GM13977 (cell line): ENCODE data around the gene TMEM132D.

Source experiments
- DNase-seq: peaks from one replicate; pipeline ENCODE4 v3.0.0; 2012; ENCODE audit warnings: low spot score
- CTCF ChIP-seq: IDR thresholded peaks from 2 replicates; pipeline ENCODE4 v1.5.1; 2012; ENCODE audit warnings: mild to moderate bottlenecking, control low read depth; ENCODE audit not compliant: insufficient read depth; ENCODE audit errors: extremely low read depth, missing control alignments
- in situ Hi-C: fragments of 300-500 bp; cut with MboI; formaldehyde crosslinking; loops from one replicate; pipeline ENCODE4 v1.12.0; 2022; ENCODE audit warnings: low sequenced_read_pairs, low pct_unique_long_range_greater_than_20kb, mixed read lengths, inconsistent platforms; ENCODE audit not compliant: unreplicated experiment

The TMEM132D gene

GRCh38 chr12:129357233-129357632, 546.6 kb downstream of the TMEM132D start:
- in situ Hi-C loops, result no loop called here
- no peak for DNase-seq
- no peak for TF ChIP-seq CTCF

- no peak for DNase-seq
- in situ Hi-C loops, result no loop called here
- TF ChIP-seq CTCF, result no peak
Observed at GRCh38 chr12:129351481-129351880, 552.3 kb downstream of the TMEM132D start.

GRCh38 chr12:129339336-129339735, 564.5 kb downstream of the TMEM132D start:
- no peak for DNase-seq
- in situ Hi-C loops, result no loop called here
- no peak for TF ChIP-seq CTCF

GRCh38 chr12:129337413-129337812, 566.4 kb downstream of the TMEM132D start:
- in situ Hi-C loops, result no loop called here
- DNase-seq, result no peak
- TF ChIP-seq CTCF, result no peak

- TF ChIP-seq CTCF, result no peak
- in situ Hi-C loops, result no loop called here
- no peak for DNase-seq
Observed at GRCh38 chr12:129335773-129336172, 568.1 kb downstream of the TMEM132D start.

GRCh38 chr12:129332286-129332685, 571.5 kb downstream of the TMEM132D start:
- no peak for TF ChIP-seq CTCF
- DNase-seq, result no peak
- in situ Hi-C loops, result no loop called here
